H1 (cell line): ENCODE measurements around the gene THRB. TPM values are rescaled to one million over a fixed set of nuclear protein-coding genes. Genes with fewer than 3 reads are reported as not detected.

Experiments
- CTCF ChIA-PET: fragments of 300-600 bp; sonication (Branson Sonifier 250); formaldehyde crosslinking; loops from one replicate; lab custom pipeline; 2021; ENCODE audit not compliant: partially characterized antibody; lab: Charles Lee
- POLR2A ChIA-PET: fragments of 300-600 bp; sonication (Branson Sonifier 250); formaldehyde crosslinking; loops from one replicate; lab custom pipeline; 2021; ENCODE audit warnings: inconsistent platforms; ENCODE audit not compliant: partially characterized antibody; lab: Charles Lee
- DNase-seq, 2 experiments: peaks; one replicate each; pipeline versions ENCODE4 v3.0.0 to v3.0.0-alpha.2; 2010 to 2022; ENCODE audit warnings: low spot score in 2 of 2, low read depth in 1 of 2, mixed read lengths in 1 of 2
- FAIRE-seq: peaks from 2 replicates; lab custom pipeline; 2011; peaks lifted over from hg19 to GRCh38; lab: Jason Lieb, UNC
- H2AFZ ChIP-seq: 2 replicates; pipeline ENCODE4 v1.8.1; 2012; ENCODE audit warnings: low read length, inconsistent platforms
- H2AK5ac ChIP-seq: 2 replicates; pipeline ENCODE4 v1.6.1; 2013; ENCODE audit warnings: low read depth, low read length
- H2BK120ac ChIP-seq: replicated peaks from 2 replicates; pipeline ENCODE3; 2013; ENCODE audit warnings: low read depth, low read length, inconsistent platforms
- H2BK12ac ChIP-seq: 2 replicates; pipeline ENCODE4 v1.6.1; 2013; ENCODE audit warnings: low read depth, low read length
- H2BK15ac ChIP-seq: 2 replicates; pipeline ENCODE4 v1.6.1; 2013; ENCODE audit warnings: low read length
- H2BK20ac ChIP-seq: 2 replicates; pipeline ENCODE4 v1.6.1; 2013; ENCODE audit warnings: low read length
- H2BK5ac ChIP-seq: 2 replicates; pipeline ENCODE4 v1.6.1; 2013; ENCODE audit warnings: low read depth, low read length
- H3K14ac ChIP-seq: 2 replicates; pipeline ENCODE4 v1.6.1; 2013; ENCODE audit warnings: inconsistent platforms; ENCODE audit not compliant: insufficient read length
- H3K18ac ChIP-seq: 2 replicates; pipeline ENCODE4 v1.6.1; 2013; ENCODE audit warnings: low read length; ENCODE audit errors: extremely low read depth
- H3K23ac ChIP-seq: 2 replicates; pipeline ENCODE4 v1.6.1; 2013; ENCODE audit warnings: inconsistent platforms; ENCODE audit not compliant: insufficient read length
- H3K23me2 ChIP-seq: 2 replicates; pipeline ENCODE4 v1.6.1; 2013; ENCODE audit warnings: low read depth, low read length
- H3K27ac ChIP-seq: 2 replicates; pipeline ENCODE4 v1.6.1; 2011; ENCODE audit warnings: low read depth, low read length, inconsistent platforms
- H3K27me3 ChIP-seq, 4 experiments: replicated peaks in 1 of 4; 1 replicate in 1 of 4; 2 replicates in 3 of 4; pipeline versions ENCODE4 v1.6.1 to v1.8.1; 2011 to 2013; ENCODE audit warnings: low read length in 3 of 4, mild to moderate bottlenecking in 3 of 4, inconsistent platforms in 2 of 4, mixed read lengths in 2 of 4, moderate library complexity in 1 of 4; ENCODE audit not compliant: control insufficient read depth in 3 of 4, insufficient read depth in 3 of 4; ENCODE audit errors: extremely low read depth in 1 of 4
- H3K36me3 ChIP-seq, 4 experiments: 2 replicates each; pipeline versions ENCODE4 v1.6.1 to v1.8.1; 2011 to 2013; ENCODE audit warnings: mild to moderate bottlenecking in 4 of 4, low read length in 3 of 4, moderate library complexity in 2 of 4, control low read depth in 1 of 4, inconsistent platforms in 1 of 4; ENCODE audit not compliant: insufficient read depth in 4 of 4, control insufficient read depth in 2 of 4
- H3K4ac ChIP-seq: replicated peaks from 2 replicates; pipeline ENCODE3; 2013; ENCODE audit warnings: low read length, low read depth, mixed read lengths, inconsistent platforms; ENCODE audit not compliant: insufficient read length
- H3K4me1 ChIP-seq, 4 experiments: replicated peaks in 1 of 4; 1 replicate in 1 of 4; 2 replicates in 3 of 4; pipeline versions ENCODE4 v1.6.1 to v1.8.1; 2011 to 2013; ENCODE audit warnings: low read length in 3 of 4, inconsistent platforms in 2 of 4, mixed read lengths in 1 of 4; ENCODE audit not compliant: insufficient read depth in 4 of 4, control insufficient read depth in 3 of 4
- H3K4me2 ChIP-seq, 2 experiments: 2 replicates each; pipeline versions ENCODE4 v1.6.1 to v1.8.1; 2011 to 2013; ENCODE audit warnings: low read depth in 2 of 2, low read length in 2 of 2, control low read depth in 1 of 2, inconsistent platforms in 1 of 2, mild to moderate bottlenecking in 1 of 2; ENCODE audit not compliant: insufficient read depth in 1 of 2
- H3K4me3 ChIP-seq, 4 experiments: fragments of 200-600, 300-600 bp in 1 of 4; sonication (generic), shearing (Covaris generic), sonication (Bioruptor Twin) in 1 of 4; 2 replicates each; pipeline versions ENCODE4 v1.5.1 to v1.8.1; 2011 to 2016; ENCODE audit warnings: low read length in 4 of 4, low read depth in 3 of 4, control low read depth in 2 of 4, inconsistent platforms in 2 of 4, mild to moderate bottlenecking in 2 of 4, mixed read lengths in 1 of 4, moderate library complexity in 1 of 4; ENCODE audit not compliant: insufficient read depth in 2 of 4; ENCODE audit errors: extremely low read depth in 1 of 4
- H3K56ac ChIP-seq: replicated peaks from 2 replicates; pipeline ENCODE3; 2013; ENCODE audit warnings: low read depth, mild to moderate bottlenecking, mixed read lengths, low read length, inconsistent platforms; ENCODE audit not compliant: insufficient read length
- H3K79me1 ChIP-seq: 2 replicates; pipeline ENCODE4 v1.6.1; 2013; ENCODE audit warnings: low read depth, low read length, control low read depth
- H3K79me2 ChIP-seq, 2 experiments: 2 replicates each; pipeline versions ENCODE4 v1.6.1 to v1.8.1; 2012 to 2013; ENCODE audit warnings: low read length in 2 of 2, mild to moderate bottlenecking in 2 of 2, inconsistent platforms in 1 of 2; ENCODE audit not compliant: insufficient read depth in 2 of 2, control insufficient read depth in 1 of 2
- H3K9ac ChIP-seq, 4 experiments: replicated peaks in 1 of 4; 1 replicate in 1 of 4; 2 replicates in 3 of 4; pipeline versions ENCODE4 v1.6.1 to v1.8.1; 2011 to 2013; ENCODE audit warnings: low read depth in 3 of 4, low read length in 3 of 4, control low read depth in 2 of 4, mild to moderate bottlenecking in 2 of 4, moderate library complexity in 2 of 4, inconsistent platforms in 1 of 4; ENCODE audit errors: extremely low read depth in 1 of 4
- H3K9me3 ChIP-seq, 2 experiments: 2 replicates each; pipeline versions ENCODE4 v1.6.1 to v1.8.1; 2012 to 2013; ENCODE audit warnings: mild to moderate bottlenecking in 2 of 2, moderate library complexity in 2 of 2, control low read depth in 1 of 2, inconsistent platforms in 1 of 2, low read depth in 1 of 2, low read length in 1 of 2, mixed read lengths in 1 of 2; ENCODE audit not compliant: insufficient read depth in 2 of 2
- H4K20me1 ChIP-seq, 2 experiments: replicated peaks in 1 of 2; 2 replicates each; pipeline versions ENCODE3 to v1.8.1; 2011 to 2013; ENCODE audit warnings: inconsistent platforms in 2 of 2, low read length in 2 of 2, mild to moderate bottlenecking in 1 of 2; ENCODE audit not compliant: insufficient read depth in 2 of 2, control insufficient read depth in 1 of 2
- H4K5ac ChIP-seq: 2 replicates; pipeline ENCODE4 v1.6.1; 2013; ENCODE audit warnings: low read length, low read depth, mixed read lengths, inconsistent platforms; ENCODE audit not compliant: insufficient read length
- H4K8ac ChIP-seq: 2 replicates; pipeline ENCODE4 v1.8.0; 2013; ENCODE audit warnings: mild to moderate bottlenecking, moderate library complexity, low read length, inconsistent platforms; ENCODE audit not compliant: insufficient read depth; ENCODE audit errors: extremely low read depth
- H4K91ac ChIP-seq: replicated peaks from 2 replicates; pipeline ENCODE3; 2013; ENCODE audit warnings: low read length, mixed read lengths, inconsistent platforms; ENCODE audit not compliant: insufficient read length
- ATF3 ChIP-seq: IDR thresholded peaks from 2 replicates; pipeline ENCODE4 v1.6.1; 2011; ENCODE audit warnings: low read depth, mild to moderate bottlenecking, low read length; ENCODE audit not compliant: insufficient read depth
- HDAC6 ChIP-seq: IDR thresholded peaks from one replicate; pipeline ENCODE4 v1.7.1; 2012; ENCODE audit warnings: low read depth, mild to moderate bottlenecking, inconsistent platforms, low read length, moderate library complexity
- KDM1A ChIP-seq: fragments of 200-600, 300-600 bp; sonication (generic); IDR thresholded peaks from 2 replicates; pipeline ENCODE4 v1.7.1; 2016; ENCODE audit warnings: mild to moderate bottlenecking, low read length, borderline replicate concordance
- TAF1 ChIP-seq: IDR thresholded peaks from 2 replicates; pipeline ENCODE4 v1.6.1; 2011; ENCODE audit warnings: mild to moderate bottlenecking, low read depth, low read length
- TAF7 ChIP-seq: optimal IDR thresholded peaks from 2 replicates; pipeline ENCODE3; 2011; ENCODE audit warnings: low read depth, mild to moderate bottlenecking, inconsistent platforms, low read length, moderate library complexity, borderline replicate concordance
- WGBS, 2 experiments: shearing (Covaris generic) in 1 of 2; methylation state at CpG; one replicate each; pipeline versions ENCODE4 v1.1.6 to v1.1.7; 2013 to 2015; ENCODE audit warnings: low lambda C conversion rate in 2 of 2, mixed read lengths in 2 of 2, inconsistent platforms in 1 of 2, low coverage in 1 of 2, missing lambda C conversion rate in 1 of 2; ENCODE audit not compliant: insufficient replicate concordance in 2 of 2, insufficient coverage in 1 of 2, insufficient read length in 1 of 2; ENCODE audit errors: extremely low coverage in 1 of 2, missing lambda C conversion rate in 1 of 2; 5-methylcytosine and 5-hydroxymethylcytosine counted together
- polyA plus RNA-seq, 7 experiments: library from polyadenylated mRNA; depleted of rRNA in 3 of 7; stranded (reverse) in 5 of 7; unstranded in 2 of 7; fragments of >200 nt in 5 of 7; fragments of 200-250 nt in 2 of 7; gene quantifications; 1 replicate in 5 of 7; 2 replicates in 1 of 7; 4 replicates in 1 of 7; pipeline versions ENCODE4 v1.2.1 to v1.2.3, GENCODE V29; 2011 to 2013; ENCODE audit warnings: missing spikeins in 2 of 7, mixed read lengths in 2 of 7
- total RNA-seq: library from RNA; stranded (reverse); fragmentation: NEBNext Ultra II Directional; extraction: Animal tissue kit (Norgen Biotek cat#: 25700); gene quantifications from 2 replicates; pipeline ENCODE4 v1.2.1, GENCODE V29; 2021

The THRB gene
- total and polyA plus RNA-seq, 2 of the 8 experiments (the other 6 are each of a cell fraction or from before 2014, with no cell fraction given), result 0.98 to 3.9 TPM

GRCh38 chr3:24161841-24162240 is 332.8 kb downstream of the THRB start:
- H2BK20ac ChIP-seq, result no peak overlapping the region
- H4K20me1 ChIP-seq, result no peaks in the 10 kb centered on the region
- H3K36me3 ChIP-seq, result no peaks in the 10 kb centered on the region
- no peak for FAIRE-seq
- no peak overlapping the region for H2BK5ac ChIP-seq
- H4K5ac ChIP-seq, result no peak overlapping the region
- POLR2A ChIA-PET, result interaction anchor here (1.0 to 1.3 kb wide), 2 partner anchors 10 to 245 kb away, joined by 3 read pairs; partner anchors contain the start of genes NKIRAS1 and RPL15
- H3K4me2 ChIP-seq, result peak overlapping the region; percentile 57 to 58
- CTCF ChIA-PET, result interaction anchor here (0.6 to 2.0 kb wide), 3 partner anchors 12 to 996 kb away, joined by 4 to 7 read pairs (median 4); no protein-coding TSS in a partner anchor
- H3K4me3 ChIP-seq, result peak overlapping the region in 1 of 4 experiments; percentile 37; a peak in 2 of 8 replicates
- H3K27ac ChIP-seq, result no peak overlapping the region
- H3K9ac ChIP-seq, result no peak overlapping the region
- no peak overlapping the region for H3K23ac ChIP-seq
- no peak overlapping the region for H3K4ac ChIP-seq
- H3K9me3 ChIP-seq, result no peaks in the 10 kb centered on the region
- no peaks in the 10 kb centered on the region for H3K79me2 ChIP-seq
- H3K4me1 ChIP-seq, result peaks cover 2 to 12% (median 7%) of the 10 kb centered on the region in 4 experiments; a peak in 3 of 7 replicates
- no peak overlapping the region for H3K18ac ChIP-seq
- H3K23me2 ChIP-seq, result peaks cover 2% of the 10 kb centered on the region; the same call in 1 of the 2 replicates
- no peak overlapping the region for H4K8ac ChIP-seq
- no peak for DNase-seq
- H2BK15ac ChIP-seq, result no peak overlapping the region
- no peak overlapping the region for H2AFZ ChIP-seq
- no peak overlapping the region for H2AK5ac ChIP-seq
- 31% methylated on average over 7 of the region's 7 CpGs; no CpG with 5 or more reads in 1 of the 2 experiments for WGBS, 2 experiments
- H2BK120ac ChIP-seq, result no peak overlapping the region
- no peak overlapping the region for H4K91ac ChIP-seq
- no peak overlapping the region for H3K56ac ChIP-seq
- TF ChIP-seq TAF1 (no peak), ATF3 (no peak), TAF7 (no peak), KDM1A (no peak), HDAC6 (no peak)
- no peaks in the 10 kb centered on the region for H3K27me3 ChIP-seq
- no peak overlapping the region for H3K14ac ChIP-seq
- H3K79me1 ChIP-seq, result no peaks in the 10 kb centered on the region
- no peak overlapping the region for H2BK12ac ChIP-seq
